GM21576 (cell line): ENCODE results near the gene COMMD10.
"Not testable (repeated sequence)": the region's sequence is repeated elsewhere in the genome, so short reads cannot be mapped to it uniquely, and the experiment has no call there.

Source experiments
- ATAC-seq: cut with Tn5 transposase; IDR thresholded peaks from one replicate; pipeline ENCODE4 v1.9.1; 2021; ENCODE audit warnings: mild to moderate bottlenecking, moderate library complexity; ENCODE audit not compliant: unreplicated experiment

The COMMD10 gene

DNA sequence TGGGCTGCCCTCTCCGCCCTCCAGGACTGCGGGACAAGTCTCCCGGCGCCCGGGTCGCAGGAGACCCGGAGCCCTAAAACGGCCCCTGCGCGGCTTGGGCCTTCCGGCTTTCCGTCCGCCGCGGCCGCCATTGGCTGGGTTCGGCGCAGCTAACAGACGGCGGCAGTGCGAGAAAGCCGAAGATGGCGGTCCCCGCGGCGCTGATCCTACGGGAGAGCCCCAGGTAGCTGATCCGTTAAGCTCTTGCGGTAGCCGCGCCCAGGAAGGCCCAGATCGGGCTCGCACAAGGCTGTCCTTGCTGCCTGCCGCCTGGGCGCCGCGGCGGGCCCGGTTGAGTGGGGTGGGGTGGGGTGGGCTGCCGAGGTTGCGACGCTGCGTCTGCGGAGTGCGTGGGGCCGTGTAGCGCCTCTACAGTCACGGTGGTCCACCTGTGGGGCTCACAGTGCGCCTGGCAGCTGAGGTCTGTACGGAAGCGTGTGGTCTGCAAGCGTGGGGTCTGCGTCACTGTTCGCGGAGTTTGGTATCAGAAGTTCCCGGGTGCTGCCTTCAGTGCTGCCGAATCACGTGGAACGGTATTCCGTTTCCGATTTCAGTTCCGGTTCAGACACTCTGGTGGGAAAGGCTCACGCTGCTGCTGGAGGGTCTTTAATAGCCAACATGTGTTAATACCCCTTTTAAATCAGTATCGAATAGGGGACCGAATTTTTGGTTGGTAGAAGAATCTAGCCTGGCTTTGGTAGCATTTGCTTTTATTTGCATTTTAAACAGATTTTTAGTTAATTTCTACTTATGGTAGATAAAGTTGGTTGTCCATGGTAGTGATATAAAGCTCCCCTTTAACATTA is at the start of gene COMMD10:
Gene COMMD10 (plus strand): TSS at position 155 of the 845 bp plus-strand sequence.
- peak; percentile 83 for ATAC-seq

- ATAC-seq = no peak
These were observed 49.7 kb upstream of the COMMD10 start for GRCh38 chr5:116035123-116035522.

DNA sequence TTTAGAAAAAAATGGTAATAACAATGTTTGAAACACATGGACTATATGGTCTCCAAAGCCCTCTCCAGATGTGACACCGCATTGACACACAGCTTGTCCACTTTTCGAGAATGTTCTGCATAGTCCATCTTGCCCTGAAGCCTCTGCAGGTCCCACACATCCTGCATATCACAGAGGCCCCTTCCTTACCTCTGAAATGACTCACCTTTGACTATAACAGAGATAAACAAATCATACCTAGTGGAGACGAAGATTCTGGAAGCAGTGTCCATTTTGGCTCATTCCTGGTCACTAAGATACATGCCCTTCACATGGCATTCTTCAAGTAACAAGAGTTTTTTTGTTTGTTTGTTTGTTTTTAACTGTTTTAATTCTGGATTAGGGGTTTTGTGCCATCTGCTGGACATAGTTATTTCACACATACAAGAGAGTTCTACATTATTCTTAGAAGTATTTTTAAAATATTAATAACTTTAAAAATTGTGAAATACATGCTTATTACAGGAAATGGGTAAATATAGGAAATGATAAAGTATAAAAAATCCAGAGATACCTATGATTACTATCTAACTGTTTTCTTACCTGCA is 47.5 kb upstream of the COMMD10 start:
- ATAC-seq = no peak

DNA sequence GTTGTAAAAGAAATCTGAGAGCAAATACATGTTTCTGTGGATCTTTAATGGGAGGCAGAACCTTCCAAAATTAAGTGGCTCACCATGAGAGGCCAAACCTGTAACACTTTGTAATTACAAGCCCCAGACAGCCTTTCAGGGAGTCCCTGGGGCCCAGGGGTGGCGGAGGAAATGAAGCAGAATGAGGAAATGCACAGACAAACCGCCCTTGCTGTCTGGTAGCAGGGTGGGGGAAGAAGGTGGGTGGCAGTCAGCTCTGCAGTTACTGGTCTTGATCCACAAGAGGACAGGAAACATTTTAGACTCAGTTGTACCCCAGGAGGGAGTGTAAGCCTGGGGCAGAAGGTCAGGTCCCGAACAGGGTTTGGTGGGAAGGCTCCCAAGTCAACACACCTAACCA is 46.0 kb upstream of the COMMD10 start:
- peak; percentile 86 for ATAC-seq

DNA sequence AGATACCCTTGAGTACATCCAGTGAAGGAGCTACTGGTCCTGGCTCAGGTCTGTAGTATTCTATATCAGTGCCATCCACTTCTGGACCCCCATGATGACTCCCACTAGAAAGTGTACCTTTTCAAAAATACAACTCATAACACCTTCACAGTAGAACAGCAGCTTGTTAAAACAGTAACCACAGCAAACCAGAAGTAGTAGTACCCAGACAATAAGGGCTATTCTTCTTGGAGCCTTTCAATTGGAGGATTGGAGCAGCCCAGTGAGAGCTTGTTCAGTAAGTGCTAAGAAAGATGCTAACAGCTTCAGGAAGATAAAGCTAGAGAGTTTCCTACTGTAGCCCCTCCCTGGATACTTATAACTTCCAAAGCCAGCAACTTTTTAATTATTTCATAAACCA is 42.5 kb upstream of the COMMD10 start:
- ATAC-seq = no peak

- ATAC-seq = no peak
These were observed 40.8 kb upstream of the COMMD10 start for GRCh38 chr5:116044073-116044472.

DNA sequence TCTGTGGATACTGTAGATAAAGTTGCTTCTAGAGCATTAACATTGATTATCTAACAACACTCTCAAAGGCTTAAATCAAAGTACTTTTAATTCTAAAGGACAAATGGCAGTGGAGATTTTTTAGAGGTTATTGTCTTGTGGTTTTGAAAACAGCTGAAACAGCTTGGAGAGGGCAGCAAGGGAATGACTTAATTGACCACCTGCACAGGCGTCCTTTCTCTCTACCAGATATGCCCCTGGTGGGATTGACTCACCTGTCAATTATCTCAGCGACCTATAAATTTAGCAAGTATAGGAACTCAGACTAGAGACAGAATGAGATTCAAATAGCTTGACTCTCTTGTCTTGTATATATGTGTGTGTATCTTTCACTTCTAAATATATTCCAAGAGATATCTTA is 39.0 kb upstream of the COMMD10 start:
- ATAC-seq = no peak

DNA sequence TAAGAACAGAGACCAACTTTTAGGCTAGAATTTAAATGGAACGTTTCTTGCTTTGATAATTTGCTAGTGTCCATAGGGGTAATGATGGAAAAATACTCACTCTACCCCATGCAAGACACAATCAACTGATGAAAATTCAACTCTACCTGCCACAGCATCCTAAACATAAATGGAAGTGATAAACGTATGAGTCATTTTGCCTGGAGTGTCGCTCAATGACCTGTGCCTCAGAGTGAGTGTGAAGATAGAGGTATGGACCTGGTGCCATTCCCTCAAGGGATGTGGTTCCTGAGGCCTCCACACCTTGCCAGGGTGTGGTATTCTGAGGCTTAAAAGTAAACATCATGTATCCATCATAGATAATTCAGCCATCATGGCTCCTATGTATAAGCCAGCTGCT is 38.6 kb upstream of the COMMD10 start:
- no peak for ATAC-seq

- ATAC-seq = no peak
These were observed 38.0 kb upstream of the COMMD10 start for GRCh38 chr5:116046823-116047222.

DNA sequence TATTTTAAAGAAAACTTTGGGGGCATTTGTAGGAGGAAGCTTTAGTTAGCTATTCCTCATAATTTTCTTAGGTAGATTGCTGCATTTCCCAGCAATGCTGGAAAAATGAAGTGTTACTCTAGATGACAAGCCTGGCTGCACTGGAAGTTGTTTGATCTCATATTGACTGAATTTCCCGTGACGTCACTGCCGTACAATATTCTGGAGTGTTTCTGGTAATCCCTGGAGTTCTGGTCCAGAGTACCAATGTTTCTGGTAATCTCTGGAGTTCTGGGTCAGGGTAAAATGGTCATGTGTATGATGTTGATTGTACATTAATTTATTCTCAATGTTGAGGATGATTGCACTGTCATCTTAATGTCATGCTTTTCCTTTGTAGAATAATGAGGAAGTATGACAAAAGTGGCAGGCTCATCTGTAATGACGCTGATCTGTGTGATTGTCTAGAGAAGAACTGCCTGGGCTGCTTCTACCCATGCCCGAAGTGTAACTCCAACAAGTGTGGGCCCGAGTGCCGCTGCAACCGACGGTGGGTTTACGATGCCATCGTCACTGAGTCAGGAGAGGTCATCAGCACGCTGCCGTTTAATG is 26.4 kb upstream of the COMMD10 start:
- no peak for ATAC-seq

GRCh38 chr5:116062352-116062751 is 22.5 kb upstream of the COMMD10 start:
- ATAC-seq = no peak

DNA sequence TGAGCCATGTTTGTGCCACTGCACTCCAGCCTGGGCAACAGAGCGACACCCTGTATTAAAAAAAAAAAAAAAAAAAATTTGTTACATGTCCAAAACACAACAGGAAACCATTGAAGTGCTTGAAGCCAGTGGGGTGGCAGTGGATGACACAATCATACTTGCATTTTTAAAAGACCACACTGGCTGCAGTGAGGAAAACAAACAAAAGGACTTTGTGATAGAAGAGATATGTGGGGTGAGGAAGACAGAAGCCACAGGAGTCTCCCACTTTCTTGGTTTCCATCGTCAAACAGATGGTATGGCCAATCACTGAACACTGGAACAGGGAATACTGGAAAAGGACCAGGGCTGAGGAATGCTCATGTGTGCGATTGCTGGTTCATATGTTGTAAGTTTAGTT is 20.9 kb upstream of the COMMD10 start:
- ATAC-seq = no peak

DNA sequence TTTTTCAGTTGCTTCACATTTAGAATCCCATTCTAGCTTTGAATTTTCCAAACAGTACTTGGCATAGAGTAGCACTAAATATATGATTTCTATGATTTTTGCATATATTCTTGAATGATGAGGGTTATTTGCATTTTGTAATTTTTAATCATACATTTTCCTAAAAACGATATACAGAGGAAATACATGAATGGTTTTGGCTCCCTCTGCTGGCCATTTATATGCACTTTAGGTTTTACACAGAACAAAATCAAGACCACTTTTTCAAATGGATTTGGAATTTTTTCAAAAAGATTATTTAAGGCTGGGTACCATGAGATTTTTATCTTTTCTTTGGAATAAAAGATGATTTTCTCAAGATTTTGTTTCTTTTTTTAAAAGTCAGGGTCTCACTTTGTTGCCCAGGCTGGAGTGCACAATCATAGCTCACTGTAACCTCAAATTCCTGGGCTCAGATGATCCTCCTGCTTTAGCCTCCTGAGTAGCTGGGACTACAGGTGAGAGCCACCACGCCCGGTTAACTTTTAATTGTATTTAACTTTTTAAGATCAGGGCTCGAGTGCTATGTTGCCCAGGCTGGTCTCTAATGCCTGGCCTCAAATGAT is 16.7 kb upstream of the COMMD10 start:
- ATAC-seq = no peak

DNA sequence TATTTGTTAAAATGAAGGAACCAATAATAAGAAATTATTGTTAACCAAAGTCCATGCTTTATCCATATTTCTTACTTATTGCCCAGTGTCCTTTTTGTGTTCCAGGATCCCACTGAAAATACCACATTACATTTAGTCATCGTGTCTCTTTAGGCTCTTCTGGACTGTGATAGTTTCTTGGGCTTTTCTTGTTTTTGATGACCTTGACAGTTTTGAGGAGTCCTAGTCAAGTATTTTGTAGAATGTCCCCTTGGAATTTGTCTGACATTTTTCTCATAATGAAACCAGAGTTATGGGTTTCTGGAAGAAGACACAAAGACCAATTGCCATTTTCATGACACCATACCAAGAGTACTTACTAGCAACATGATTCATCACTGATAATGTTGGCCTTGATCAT is 13.6 kb upstream of the COMMD10 start:
- ATAC-seq = no peak

- no peak for ATAC-seq
These were observed 9.5 kb upstream of the COMMD10 start for GRCh38 chr5:116075191-116075831.

DNA sequence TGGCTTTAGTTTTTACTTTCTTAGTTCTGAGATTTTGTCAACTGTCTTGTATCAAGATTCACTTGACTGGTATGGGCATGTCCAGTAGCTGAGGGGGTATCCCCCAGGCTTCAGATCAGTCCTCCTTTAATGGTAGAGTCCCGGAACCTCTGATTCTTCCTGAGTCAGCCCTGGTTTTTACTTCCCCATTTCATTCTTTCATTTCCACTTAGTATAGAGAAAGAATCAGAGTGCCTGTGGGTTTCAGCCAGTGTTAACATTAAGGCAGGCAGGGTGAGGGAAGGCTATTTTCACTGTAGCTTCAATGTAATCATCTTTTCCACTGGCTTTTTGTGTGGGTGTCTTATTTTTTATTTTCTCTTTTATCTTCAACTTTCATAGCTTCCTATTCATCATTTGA is 8.3 kb upstream of the COMMD10 start:
- ATAC-seq = peak; percentile 100

DNA sequence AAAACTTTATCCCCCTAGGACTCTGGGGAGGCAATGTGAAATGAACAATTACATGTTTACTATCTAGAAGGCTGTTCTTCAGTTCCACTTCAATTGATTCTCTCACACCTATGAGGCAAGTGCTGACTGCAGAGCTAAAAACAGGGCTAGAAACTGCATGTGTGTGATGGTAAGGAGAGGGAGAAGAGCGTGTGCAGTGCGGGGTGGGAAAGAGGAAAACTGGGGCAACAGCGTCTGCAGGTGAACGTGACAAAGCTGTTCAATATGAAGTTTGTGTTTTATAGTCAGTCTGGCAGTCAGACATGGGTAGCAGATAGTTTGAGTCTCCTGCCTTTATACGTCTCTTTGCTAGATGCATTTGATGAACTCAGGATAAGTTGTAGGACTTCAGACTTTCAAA is 6.6 kb upstream of the COMMD10 start:
- ATAC-seq = no peak

DNA sequence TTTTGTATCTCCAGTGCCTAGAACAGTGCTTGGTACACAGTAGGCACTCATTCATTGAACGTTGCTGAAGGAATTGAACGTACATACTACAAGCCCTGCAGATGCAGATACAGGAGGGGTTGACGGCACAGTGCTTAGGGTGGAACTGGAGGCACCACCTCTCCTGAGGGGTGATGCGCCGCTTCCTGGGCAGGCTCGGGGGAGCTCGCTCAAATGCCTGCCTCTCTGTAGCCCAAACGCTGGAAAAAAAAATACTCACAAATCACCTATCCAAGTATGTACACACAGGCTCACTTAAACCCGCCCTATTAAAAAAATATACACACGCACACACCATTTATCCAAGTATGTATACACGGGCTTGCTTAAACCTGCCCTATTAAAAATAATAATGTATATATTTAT is 536 bp upstream of the COMMD10 start:
- peak; percentile 45 for ATAC-seq

DNA sequence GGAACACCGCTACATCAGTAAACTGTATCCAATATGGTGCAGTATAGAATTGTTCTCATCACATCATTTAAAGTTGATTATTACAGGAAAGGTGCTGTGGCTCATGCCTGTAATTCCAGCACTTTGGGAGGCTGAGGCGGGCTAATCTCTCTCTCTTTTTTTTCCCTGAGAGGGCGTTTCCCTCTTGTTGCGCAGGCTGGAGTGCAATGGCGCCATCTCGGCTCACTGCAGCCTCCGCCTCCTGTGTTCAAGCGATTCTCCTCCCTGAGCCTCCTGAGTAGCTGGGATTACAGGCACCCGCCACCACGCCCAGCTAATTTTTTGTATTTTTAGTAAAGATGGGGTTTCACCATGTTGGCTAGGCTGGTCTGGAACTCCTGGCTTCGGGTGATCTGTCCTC is 1.5 kb downstream of the COMMD10 start:
- ATAC-seq = not testable (repeated sequence)

- ATAC-seq = no peak
These were observed 3.2 kb downstream of the COMMD10 start for GRCh38 chr5:116088062-116088461.

- no peak for ATAC-seq
These were observed 5.5 kb downstream of the COMMD10 start for GRCh38 chr5:116090302-116090701.
